GM21515 (cell line): Measurements from ENCODE around the gene ARMC9.

ENCODE experiments used
- ATAC-seq: cut with Tn5 transposase; IDR thresholded peaks from one replicate; pipeline ENCODE4 v1.9.1; 2021; ENCODE audit not compliant: unreplicated experiment

Gene ARMC9

DNA sequence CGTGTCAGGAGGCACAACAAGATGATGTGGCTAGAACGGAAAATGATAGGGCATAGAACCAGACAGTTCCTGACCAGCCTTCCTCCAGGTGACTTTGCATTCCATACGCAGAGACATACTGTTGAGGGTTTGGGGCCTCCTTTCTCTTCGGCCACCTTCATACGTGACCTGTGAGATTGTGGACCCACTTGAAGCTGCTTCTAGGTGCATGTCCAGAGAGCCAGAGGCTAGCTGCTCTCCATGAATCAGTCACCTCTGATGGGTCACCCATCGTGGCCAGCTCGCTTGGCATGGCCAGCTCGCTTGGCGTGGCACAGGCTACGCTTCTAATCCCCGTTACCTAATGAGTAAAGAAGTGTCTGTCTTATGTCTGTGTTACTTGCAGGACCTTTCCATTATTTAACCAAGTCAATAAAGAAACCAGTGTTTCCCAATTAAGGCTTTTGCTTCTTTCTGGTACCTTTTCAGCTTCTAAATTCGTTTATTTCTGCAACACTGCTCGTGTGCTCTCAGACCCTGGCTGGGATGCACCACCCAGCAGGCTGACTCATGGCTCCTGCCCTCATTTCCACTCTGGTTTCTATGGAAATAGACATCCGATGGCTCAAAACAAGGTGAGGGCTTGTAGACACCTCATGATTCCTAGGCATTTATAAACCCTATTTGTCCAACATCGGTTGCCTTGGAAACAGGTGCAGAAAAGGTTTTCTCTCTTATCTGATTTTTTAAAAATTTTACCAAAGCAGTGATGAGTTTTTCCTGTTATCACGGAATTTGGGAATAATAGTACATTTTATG is 110.4 kb downstream of the ARMC9 start:
- ATAC-seq: no peak

DNA sequence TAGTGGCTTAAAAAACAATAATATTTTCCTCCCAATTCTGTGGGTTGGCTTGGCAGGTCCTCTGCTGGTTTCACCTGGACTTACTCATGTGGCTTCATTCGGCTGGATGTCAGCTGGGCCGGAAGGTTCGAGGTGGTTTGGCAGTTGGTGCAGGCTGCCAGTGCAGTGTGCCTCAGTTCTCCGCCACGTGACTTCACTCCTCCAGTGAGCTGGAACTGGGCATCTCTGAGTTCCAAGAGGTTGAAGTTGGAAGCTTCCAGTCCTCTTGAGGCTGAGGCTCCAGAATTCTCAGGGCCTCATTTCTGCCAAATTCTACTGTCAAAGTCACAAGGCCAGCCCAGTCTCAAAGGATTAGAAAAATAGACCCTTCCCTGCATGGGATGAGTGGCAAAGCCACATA is 113.6 kb downstream of the ARMC9 start:
- no peak for ATAC-seq

DNA sequence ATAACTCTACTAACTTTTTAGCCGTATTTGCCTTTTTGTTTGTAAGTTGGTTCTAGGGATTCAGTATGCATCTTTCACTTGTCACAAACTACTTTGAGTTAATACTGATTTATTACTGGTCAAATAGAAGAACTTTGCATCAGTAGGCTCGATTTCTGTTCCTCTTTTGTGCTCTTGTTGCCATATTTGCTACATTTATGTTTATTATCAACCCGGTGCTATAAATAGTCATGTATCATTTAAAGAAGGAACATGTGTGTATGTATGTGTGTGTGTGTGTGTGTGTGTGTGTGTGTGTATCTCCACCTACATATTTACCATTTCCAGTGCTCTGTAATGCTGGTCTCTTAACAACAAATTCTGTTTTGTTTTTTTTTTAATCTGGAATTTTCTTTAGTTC is 117.5 kb downstream of the ARMC9 start:
- no peak for ATAC-seq

DNA sequence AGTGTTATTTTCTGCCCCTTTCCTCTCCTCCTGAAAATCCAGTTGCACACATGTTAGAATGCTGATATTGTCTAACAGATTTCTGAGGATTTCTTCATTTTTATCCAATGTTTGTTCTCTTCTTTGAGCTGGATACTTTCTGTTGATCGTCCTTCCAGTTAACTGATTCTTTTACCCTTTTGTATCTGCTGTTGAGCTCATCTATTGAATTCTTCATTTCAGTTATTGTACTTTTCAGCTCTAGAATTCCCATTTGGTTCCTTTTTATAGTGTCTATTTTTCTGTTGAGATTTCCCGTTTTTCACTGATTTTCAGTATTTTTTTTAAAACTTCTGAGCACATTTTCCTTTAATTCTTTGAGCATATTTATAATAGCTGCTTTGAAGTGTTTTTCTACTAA is 119.1 kb downstream of the ARMC9 start:
- ATAC-seq: no peak

DNA sequence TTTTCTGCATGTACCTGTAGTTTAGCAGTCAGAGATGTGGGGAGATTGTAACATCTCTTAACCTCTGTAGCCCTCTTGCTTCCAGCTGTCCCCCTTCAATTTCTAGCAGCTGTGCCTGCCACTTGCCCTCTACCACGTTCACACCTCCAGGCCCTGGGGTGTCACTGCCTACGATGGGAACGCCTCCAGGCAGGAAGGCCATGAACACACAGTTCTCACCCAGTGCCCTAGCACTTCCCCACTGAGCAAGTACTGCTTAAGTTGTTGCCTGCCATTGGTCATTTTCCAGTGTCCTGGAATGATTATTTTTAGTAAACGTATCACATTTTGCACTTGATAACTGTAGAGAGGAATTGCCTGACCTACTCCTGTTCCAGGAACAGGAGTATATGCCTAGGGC is 120.0 kb downstream of the ARMC9 start:
- no peak for ATAC-seq

DNA sequence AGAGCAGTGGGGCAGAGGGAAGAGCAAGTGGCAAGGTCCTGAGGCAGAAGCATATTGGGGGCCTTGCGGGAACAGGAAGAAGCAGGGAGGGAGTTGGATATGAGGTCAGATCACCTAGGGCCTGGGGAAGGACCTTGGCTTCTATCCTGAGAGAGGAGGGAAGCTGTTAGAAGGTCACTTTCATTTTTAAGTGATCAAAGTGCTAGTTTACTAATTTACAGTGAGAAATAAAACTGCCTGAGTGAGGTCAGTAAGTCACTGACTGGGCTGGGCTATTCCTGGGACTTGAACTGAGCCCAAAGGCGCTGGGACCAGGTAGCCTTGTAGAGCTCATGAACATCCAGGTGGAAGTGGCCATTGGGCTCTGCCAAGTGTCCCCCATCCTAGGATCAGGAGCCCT is 120.5 kb downstream of the ARMC9 start:
- no peak for ATAC-seq

DNA sequence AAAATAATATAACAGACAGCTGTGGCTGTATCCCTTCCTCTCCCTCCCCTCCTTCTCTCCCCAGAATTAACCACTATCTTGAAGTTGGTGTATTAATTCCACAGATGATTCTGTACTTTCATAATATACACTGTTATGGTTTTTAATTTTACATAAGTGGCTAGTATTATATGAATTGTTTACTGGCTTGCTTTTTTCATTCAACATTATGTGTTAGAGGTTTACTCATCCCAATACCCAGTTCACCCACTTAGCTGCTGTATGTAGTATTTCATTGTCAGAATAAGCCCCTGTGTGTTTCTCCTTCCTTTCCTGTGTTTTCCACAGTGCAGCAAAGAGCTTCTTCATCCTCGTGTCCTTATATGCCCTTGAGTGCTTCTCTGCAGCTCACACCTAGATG is 121.4 kb downstream of the ARMC9 start:
- no peak for ATAC-seq

DNA sequence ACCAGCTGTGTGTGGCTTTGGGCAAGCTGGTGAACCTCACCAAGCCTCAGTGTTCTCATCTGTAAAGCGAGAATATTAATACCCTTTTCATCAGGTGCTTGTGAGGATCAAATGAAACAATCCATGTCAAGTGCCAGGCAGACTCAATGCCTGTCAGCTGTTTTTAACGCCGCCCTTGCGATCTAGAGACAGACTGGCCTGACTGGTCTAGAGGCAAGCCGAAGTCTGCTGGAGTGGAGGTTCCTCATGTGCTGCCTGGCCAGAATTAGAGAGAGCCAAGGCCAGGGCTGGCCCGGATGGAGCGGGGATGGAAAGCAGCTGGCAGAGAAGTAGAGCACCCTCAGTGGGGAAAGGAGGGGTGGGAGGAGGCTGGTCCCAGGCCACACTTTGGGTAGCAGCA is 122.6 kb downstream of the ARMC9 start:
- ATAC-seq: no peak

DNA sequence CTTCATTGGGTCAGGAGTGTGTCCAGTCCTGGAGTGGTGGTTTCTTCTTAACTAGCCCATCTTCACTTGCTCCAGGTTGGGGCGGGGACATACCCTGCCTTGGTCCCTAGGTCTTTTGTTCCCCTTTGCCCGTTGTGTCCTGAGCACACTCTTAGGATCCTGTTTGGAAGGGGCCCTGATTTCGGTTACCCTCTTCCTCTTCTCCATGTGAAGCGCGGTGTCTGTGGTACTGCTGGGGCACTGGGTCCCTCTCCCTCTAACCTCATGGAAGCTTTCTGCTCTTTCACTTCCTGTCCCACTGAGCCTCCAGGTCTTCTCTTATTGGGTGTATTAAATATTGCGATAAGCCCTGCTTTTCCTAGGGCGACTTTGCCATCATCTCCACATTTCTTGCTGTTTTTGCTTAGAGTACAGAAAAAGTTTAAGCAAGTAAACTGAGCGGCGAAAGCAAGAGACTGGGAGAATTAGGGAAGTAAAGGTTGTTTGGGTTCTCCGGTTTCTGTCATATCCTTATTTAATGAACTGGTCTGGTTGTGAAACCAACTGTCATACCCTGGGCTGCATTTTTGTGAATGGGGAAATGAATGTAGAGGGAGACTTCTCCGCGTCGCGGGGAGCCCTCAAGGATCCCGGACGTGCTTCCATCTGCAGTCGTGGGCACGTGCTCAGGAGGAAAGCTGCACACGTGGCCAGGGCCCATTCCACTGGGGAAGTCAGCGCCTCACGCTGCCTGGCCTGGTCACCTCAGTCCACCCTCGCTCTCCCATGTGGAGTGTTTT is 123.3 kb downstream of the ARMC9 start:
- ATAC-seq: no peak

DNA sequence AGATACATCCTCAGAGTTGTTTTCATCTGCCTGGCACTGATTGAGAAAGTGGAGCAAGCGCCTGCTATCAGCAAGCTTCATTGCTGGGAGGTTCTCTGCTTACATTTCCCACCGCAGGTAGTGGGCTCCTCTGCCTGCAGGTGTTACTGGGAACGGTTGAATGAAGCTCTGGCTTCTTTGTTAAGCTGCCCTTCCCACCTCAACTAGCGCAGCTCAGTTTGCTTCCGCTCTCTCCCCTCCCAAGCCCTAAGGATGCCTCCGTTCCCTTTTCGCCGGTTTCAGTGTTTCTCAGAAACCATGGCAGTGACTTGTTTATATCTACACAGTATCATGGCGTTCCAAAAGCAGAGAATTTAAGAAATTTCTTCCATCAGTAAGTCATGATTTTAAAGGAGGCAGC is 124.9 kb downstream of the ARMC9 start:
- no peak for ATAC-seq

DNA sequence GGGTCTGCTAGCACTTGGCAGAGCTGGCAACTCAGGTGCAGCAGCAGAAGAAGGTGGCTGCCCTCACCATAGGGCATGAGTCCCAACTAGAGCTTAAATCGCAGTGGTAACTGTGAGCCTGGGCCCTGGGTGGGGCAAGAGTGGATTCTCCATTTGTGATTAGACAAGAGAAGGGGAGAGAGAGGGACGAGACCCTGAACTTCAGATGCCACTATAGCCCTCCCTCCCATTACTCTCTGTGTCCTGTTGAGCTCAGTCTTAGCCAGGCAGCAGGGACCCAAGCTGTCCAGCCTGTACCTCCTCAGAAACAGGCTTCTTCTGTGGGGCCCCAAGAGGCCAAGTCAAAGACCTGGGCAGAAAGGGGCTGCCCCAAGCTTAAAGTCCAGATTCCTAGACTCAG is 127.4 kb downstream of the ARMC9 start:
- ATAC-seq: no peak

DNA sequence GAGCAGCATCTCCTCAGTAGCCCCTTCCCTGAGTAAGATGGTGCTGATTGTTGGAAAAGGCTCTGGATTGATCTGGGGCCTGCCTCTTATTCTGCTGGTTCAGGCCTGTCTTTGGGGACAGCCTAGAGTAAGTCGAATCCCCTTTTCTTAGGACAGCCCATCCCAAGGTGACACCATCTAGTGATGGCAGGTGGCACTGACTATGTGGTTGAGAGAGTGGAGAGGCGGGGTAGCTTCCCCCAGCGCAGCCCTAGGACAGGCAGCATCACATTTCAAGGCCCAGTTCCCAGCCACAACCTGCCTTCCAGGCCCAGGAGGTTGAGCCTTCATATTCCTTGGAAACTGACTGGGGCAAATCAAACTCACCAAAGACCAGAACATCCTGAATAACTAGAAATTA is 128.0 kb downstream of the ARMC9 start:
- ATAC-seq: no peak

DNA sequence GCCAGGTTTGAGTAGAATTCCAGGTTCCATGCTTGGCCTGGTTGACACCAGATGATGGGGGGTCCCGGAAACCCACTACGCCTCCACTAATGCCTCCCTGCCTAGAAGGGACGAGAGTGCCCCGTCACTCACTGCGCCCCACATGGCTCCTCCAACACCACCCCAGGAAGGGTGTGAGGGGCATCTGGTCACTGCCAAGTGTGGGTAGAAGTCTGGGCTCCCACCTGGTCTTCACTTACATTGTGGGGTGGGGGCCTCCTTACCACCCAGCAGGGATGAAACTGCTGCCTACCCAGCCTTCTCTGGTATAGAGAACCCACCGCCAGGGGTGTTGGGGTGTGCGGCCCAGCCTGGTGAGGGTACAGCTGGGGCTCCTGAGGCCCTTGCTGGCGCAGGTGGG is 131.9 kb downstream of the ARMC9 start:
- ATAC-seq: no peak

DNA sequence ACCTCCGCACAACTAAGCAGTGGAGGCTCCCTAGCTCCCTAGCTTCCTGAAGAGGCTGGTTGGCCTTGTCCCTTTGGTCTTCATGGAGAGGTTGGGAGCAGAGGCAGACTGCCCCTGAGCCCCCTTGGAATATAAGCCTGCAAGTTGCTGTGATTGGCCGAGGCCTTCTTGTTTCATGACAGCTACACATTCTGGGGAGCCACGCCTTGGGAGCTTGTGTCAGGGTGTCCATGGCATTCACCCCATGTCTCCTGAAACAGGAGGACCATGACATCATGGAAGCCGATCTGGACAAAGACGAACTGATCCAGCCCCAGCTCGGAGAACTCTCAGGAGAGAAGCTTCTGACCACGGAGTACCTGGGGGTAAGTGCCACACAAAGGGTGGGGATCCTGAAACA is 133.1 kb downstream of the ARMC9 start:
- no peak for ATAC-seq

DNA sequence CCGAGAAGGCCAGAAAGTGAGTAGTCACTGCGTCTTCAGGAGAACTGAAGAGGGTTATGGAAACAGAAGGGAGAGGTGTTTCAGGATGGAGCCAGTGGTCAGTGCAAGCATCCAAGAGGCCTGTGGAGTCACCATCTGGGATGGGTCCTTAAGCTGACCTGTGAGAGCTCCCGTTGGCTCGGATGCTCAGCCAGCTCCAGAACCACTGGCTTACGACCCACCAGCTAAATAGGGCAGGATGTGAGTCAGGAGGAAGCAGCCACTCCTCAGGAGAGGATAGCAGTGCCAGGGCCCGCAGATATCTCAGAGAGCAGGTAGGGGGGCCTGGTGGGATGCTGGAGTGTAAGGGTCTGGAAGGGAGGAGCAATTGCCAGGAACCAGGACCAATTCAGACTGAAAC is 134.0 kb downstream of the ARMC9 start:
- ATAC-seq: no peak

DNA sequence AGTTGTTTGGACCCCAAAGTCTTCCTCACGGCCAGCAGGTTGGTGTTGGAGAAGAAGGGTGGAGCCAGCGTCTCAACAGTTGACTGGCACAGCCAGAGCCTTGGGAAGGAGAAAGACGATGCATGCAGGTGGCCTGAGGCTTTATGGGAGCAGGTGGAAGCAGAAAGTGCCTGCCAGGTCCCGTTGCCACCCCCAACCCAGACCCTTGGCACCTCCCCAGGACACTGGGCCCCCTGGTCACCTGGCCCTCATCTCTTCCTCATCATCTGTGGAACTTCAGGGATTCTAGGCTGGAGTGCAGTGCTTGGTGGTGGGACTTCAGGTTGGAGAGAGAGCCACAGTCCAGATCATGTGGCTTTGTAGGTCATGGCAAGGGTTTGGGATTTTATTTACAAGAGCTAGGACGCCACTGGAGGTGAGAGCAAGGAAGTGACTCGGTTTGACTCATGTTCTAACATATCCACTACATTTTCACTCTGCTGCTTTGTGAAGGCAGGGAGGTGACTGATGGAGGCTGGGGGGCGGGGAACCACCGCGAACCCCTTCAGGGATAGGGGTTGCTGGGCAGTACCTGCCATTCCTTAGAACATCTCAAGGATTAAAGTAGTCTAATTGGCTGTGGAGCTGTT is 134.6 kb downstream of the ARMC9 start:
- ATAC-seq: no peak

DNA sequence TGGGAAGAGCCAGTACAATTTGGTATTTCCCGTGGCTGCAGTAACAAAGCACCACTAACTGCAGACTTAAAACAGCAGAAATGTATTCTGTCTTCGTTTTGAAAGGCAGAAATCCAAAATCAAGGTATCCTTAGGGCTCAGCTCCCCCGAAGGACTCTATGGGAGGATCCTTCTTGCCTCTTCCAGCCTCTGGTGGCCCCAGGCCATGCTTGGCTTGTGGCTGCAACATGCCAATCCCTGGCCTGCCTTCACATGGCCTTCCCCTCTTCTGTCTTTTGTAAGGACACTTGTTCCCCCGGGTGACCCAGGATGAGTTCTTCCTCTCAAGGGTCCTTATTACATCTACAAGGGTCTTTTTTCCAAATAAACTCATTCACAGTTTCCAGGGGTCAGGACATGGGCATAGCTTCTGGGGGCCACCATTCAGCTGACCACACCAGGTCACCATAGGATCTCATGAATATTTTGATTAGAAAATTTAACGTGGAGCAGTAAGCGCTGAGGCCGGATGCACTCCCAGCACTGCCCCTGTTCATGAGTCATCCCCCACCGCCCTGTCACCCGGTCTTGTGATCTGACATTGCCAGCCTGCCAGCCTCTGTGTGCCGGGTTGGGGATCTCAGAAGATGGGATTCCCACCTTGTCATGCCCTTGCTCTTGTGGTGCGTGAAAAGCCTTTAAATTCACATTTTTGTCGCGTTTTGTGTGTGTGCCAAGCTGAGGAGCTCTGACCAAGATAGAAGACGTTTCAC is 135.9 kb downstream of the ARMC9 start:
- ATAC-seq: no peak

DNA sequence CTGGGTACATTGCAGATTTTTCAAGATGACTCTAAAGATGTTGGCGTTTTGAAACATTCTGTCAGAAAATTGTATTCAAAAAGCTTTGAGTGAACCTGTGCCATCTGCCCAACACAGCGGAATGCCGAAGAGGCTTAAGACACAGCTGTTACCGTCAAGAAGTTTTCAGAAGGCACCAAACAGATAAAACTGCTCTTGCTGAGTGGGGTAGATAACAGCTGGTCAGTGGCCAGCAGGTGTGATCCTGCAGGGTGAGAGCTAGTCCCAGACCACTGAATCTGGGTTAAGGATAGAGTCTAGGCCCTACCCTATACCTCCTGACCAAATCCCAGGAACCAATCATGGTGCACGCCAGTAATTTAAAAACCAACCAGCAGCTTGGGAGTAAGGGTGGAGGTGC is 136.6 kb downstream of the ARMC9 start:
- ATAC-seq: no peak

DNA sequence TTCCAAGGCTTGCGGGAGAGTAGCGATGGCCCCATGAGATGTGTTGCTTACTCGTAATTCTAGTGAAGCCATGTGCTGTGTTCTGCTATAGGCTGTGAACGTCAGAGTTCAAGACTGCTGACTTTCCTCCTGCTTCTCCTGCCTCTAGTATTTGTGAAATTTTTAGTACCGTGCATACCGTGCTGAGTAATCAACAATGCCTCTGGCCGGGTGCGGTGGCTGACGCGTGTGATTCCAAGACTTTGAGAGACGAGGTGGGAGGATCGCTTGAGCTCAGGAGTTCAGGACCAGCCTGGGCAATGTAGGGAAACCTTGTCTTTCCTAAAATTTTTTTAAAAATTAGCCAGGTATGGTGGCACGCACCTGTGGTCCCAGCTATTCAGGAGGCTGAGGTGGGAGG is 137.2 kb downstream of the ARMC9 start:
- ATAC-seq: no peak

DNA sequence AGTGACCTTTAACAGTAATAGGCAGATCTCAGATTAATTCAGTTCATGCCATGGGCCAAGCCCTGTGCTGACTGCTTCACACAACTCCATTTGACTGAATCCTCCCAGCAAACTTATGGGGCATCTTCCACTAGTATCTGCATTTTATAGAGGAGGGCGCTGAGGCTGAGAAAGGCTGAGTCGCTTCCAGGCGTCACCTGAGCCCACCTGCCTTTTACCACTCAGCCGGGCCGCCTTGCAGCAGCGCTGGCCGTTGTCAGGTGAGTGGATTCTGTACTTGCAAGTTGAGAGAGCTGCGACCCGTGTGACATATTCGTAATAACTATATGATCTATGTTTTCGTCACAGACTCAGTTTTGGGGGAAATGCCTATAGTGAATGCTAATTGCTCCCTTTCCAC is 137.8 kb downstream of the ARMC9 start:
- no peak for ATAC-seq

DNA sequence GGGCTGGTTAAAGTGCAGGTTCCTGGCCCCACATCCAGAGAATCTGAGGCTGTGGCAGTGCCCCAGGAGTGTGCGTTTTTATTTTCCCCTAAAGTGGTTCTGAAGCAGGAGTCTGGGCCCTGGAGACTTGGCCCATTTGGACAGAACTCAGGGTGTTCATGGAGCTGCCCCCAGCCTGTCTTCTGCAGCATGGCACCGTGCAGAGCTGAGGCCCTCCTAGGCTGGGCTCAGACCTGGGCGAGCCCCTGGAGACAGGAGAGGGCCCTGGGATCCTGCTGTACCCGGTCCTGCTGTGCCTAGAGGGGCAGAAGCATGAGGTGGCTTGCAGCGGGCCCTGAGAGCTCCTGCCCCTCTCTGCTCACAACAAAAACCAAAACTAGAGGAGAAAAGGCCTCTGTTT is 138.3 kb downstream of the ARMC9 start:
- no peak for ATAC-seq
